ENCODE results near the gene KCNJ6.

DNA sequence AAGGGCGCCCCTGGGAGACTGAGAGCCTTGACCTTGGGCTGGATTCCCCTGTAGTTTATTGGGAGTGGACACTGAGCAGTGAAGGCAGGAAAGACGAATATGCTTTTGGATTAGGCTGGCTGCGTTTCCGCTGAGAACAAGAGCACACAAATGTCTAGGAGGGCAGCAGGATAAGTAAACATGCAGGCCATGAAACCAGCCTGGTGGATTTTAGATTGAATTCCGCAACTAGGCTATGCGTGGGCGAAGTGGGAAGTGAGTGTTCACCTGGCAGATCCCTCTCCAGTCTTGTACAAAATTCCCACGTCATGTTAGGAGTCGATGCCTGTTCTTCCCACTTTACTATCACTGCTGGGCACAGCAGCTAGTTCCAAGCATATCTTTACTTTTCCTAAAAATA lies 21.4 kb upstream of the KCNJ6 start:
- TF ChIP-seq CSDC2 (CRISPR knock-in tag; IDR thresholded peaks at IDR 0.05) (no peak), ESRRG (CRISPR knock-in tag; IDR thresholded peaks at IDR 0.05) (no peak), ZNF70 (CRISPR knock-in tag; IDR thresholded peaks at IDR 0.05) (no peak), GLIS3 (CRISPR knock-in tag; IDR thresholded peaks at IDR 0.05) (no peak)
- TF ChIP-seq, protein P1, sequence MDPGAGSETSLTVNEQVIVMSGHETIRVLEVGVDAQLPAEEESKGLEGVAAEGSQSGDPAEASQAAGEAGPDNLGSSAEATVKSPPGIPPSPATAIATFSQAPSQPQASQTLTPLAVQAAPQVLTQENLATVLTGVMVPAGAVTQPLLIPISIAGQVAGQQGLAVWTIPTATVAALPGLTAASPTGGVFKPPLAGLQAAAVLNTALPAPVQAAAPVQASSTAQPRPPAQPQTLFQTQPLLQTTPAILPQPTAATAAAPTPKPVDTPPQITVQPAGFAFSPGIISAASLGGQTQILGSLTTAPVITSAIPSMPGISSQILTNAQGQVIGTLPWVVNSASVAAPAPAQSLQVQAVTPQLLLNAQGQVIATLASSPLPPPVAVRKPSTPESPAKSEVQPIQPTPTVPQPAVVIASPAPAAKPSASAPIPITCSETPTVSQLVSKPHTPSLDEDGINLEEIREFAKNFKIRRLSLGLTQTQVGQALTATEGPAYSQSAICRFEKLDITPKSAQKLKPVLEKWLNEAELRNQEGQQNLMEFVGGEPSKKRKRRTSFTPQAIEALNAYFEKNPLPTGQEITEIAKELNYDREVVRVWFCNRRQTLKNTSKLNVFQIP (CRISPR knock-in tag; IDR thresholded peaks at IDR 0.05; ENCODE audit: borderline replicate concordance, low read depth): no peak

Measured in SK-N-SH treated with all-trans-retinoic acid at 6 μM for 48 hours (cell line).